OCI-LY3 (cell line): ENCODE results near the gene DPF3.

Experiments used
- H2AFZ ChIP-seq: fragments of 200-600, 300-600 bp; shearing (Covaris generic); 2 replicates; pipeline ENCODE4 v1.6.0; 2014; ENCODE audit warnings: antibody characterized with exemption, low read depth, low read length
- H3K27ac ChIP-seq: fragments of 200-600, 300-600 bp; sonication (generic); 2 replicates; pipeline ENCODE4 v1.5.1; 2014; ENCODE audit warnings: mild to moderate bottlenecking, low read length, moderate library complexity, mixed read lengths
- H3K27me3 ChIP-seq: fragments of 200-600, 300-600 bp; sonication (generic); 2 replicates; pipeline ENCODE4 v1.6.1; 2014; ENCODE audit warnings: low read depth, low read length, mixed read lengths
- H3K36me3 ChIP-seq: fragments of 200-600, 300-600 bp; sonication (generic); replicated peaks from 2 replicates; pipeline ENCODE3; 2014; ENCODE audit warnings: low read depth, low read length, mixed read lengths
- H3K4me1 ChIP-seq: fragments of 300-600, 200-600 bp; sonication (generic); 2 replicates; pipeline ENCODE4 v1.6.1; 2014; ENCODE audit warnings: low read length, mixed read lengths
- H3K4me2 ChIP-seq: fragments of 200-600, 300-600 bp; sonication (generic); 2 replicates; pipeline ENCODE4 v1.6.1; 2014; ENCODE audit warnings: low read length, mixed read lengths
- H3K4me3 ChIP-seq: fragments of 300-600, 200-600 bp; sonication (generic); 2 replicates; pipeline ENCODE4 v1.5.1; 2014; ENCODE audit warnings: antibody characterized with exemption, mild to moderate bottlenecking, low read length, moderate library complexity
- H3K79me2 ChIP-seq: fragments of 300-600, 200-600 bp; shearing (Covaris generic); 2 replicates; pipeline ENCODE4 v1.6.1; 2014; ENCODE audit warnings: mild to moderate bottlenecking, low read length, mixed read lengths
- H3K9ac ChIP-seq: fragments of 300-600, 200-600 bp; shearing (Covaris generic); 2 replicates; pipeline ENCODE4 v1.6.0; 2014; ENCODE audit warnings: mild to moderate bottlenecking, low read length, moderate library complexity
- H3K9me3 ChIP-seq: fragments of 200-600, 300-600 bp; shearing (Covaris generic); 2 replicates; pipeline ENCODE4 v1.6.1; 2014; ENCODE audit warnings: low read length, mixed read lengths; ENCODE audit not compliant: insufficient read depth
- H4K20me1 ChIP-seq: fragments of 200-600, 300-600 bp; sonication (generic); 2 replicates; pipeline ENCODE4 v1.6.1; 2016; ENCODE audit warnings: low read length, mixed read lengths; ENCODE audit not compliant: insufficient read depth
- EZH2phosphoT487 ChIP-seq: fragments of 200-600 bp; shearing (Covaris generic); IDR thresholded peaks from 2 replicates; pipeline ENCODE4 v1.6.1; 2018; ENCODE audit warnings: antibody characterized with exemption, mixed run types, low read depth
- TF ChIP-seq, protein P1 (sequence below): fragments of 200-600, 300-600 bp; sonication (generic); IDR thresholded peaks from 2 replicates; pipeline ENCODE4 v1.5.1; 2014; ENCODE audit warnings: antibody characterized with exemption, low read length, low read depth

DPF3 gene

DNA sequence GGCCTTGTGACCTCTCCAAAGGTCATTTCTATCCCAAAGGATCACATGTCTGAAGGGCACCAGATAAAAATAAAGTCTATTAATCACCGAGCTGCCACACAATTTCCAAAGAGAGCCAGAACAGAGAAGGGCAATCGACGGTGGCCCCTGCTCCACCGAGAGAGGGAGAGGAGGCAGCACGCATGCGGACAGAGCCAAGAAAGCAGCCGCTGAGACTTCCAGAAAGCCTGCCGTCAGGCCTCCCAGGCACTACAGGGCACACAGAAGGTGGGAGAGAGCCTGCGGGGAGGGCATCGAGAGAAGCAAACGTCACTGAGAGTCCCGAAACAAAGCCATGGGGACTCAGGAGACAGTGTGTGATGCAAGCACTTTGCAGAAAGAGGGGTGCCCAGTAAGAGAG is 182.0 kb downstream of the DPF3 start:
- no peak overlapping the region for H3K4me3 ChIP-seq
- H3K4me1 ChIP-seq = no peaks in the 10 kb centered on the region
- no peak for TF ChIP-seq EZH2phosphoT487
- TF ChIP-seq, protein P1, sequence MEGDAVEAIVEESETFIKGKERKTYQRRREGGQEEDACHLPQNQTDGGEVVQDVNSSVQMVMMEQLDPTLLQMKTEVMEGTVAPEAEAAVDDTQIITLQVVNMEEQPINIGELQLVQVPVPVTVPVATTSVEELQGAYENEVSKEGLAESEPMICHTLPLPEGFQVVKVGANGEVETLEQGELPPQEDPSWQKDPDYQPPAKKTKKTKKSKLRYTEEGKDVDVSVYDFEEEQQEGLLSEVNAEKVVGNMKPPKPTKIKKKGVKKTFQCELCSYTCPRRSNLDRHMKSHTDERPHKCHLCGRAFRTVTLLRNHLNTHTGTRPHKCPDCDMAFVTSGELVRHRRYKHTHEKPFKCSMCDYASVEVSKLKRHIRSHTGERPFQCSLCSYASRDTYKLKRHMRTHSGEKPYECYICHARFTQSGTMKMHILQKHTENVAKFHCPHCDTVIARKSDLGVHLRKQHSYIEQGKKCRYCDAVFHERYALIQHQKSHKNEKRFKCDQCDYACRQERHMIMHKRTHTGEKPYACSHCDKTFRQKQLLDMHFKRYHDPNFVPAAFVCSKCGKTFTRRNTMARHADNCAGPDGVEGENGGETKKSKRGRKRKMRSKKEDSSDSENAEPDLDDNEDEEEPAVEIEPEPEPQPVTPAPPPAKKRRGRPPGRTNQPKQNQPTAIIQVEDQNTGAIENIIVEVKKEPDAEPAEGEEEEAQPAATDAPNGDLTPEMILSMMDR = no peak
- H3K27ac ChIP-seq = no peak overlapping the region
- H3K79me2 ChIP-seq = no peaks in the 10 kb centered on the region
- no peak overlapping the region for H3K4me2 ChIP-seq
- no peaks in the 10 kb centered on the region for H3K27me3 ChIP-seq
- no peaks in the 10 kb centered on the region for H3K9me3 ChIP-seq
- H4K20me1 ChIP-seq = no peaks in the 10 kb centered on the region
- no peaks in the 10 kb centered on the region for H3K36me3 ChIP-seq
- H2AFZ ChIP-seq = no peak overlapping the region
- no peak overlapping the region for H3K9ac ChIP-seq

DNA sequence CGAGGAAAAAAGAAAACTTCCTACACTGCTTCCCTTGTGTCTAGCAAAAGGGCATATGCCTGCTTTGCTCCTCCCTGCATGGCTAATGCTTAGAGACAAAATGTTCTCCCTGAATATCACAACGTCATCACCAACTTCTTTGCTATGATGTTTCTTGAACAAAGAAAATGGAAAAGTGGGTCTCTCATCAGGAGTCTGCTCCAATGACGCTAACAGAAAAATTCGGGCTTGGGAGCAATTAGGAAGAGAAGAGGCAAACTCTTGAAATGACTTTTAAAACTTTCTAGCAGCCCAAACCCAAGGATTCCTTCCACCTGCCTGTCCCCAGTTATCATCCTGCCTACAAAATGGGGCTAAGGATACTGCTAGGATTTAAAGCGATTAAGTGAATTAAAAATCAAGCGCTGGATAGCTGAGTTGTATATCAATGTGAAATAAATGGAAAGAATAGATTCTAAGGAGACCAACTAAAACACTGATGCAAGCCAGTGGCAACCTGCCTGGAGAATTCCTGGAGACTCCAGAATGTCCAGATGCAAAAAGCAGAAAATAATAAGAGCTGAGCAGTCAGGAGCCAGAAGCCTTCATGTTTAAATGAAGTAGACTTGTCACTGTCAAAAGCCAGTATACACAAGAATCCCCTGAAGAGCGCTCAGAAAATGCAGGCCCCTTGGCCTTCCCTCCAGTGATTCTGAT is 183.8 kb downstream of the DPF3 start:
- no peaks in the 10 kb centered on the region for H3K27me3 ChIP-seq
- no peak overlapping the region for H2AFZ ChIP-seq
- H4K20me1 ChIP-seq = no peaks in the 10 kb centered on the region
- H3K36me3 ChIP-seq = no peaks in the 10 kb centered on the region
- no peaks in the 10 kb centered on the region for H3K9me3 ChIP-seq
- H3K4me3 ChIP-seq = no peak overlapping the region
- no peaks in the 10 kb centered on the region for H3K79me2 ChIP-seq
- no peak for TF ChIP-seq EZH2phosphoT487
- TF ChIP-seq, protein P1 = no peak
- no peak overlapping the region for H3K27ac ChIP-seq
- no peaks in the 10 kb centered on the region for H3K4me1 ChIP-seq
- H3K9ac ChIP-seq = no peak overlapping the region
- no peak overlapping the region for H3K4me2 ChIP-seq

DNA sequence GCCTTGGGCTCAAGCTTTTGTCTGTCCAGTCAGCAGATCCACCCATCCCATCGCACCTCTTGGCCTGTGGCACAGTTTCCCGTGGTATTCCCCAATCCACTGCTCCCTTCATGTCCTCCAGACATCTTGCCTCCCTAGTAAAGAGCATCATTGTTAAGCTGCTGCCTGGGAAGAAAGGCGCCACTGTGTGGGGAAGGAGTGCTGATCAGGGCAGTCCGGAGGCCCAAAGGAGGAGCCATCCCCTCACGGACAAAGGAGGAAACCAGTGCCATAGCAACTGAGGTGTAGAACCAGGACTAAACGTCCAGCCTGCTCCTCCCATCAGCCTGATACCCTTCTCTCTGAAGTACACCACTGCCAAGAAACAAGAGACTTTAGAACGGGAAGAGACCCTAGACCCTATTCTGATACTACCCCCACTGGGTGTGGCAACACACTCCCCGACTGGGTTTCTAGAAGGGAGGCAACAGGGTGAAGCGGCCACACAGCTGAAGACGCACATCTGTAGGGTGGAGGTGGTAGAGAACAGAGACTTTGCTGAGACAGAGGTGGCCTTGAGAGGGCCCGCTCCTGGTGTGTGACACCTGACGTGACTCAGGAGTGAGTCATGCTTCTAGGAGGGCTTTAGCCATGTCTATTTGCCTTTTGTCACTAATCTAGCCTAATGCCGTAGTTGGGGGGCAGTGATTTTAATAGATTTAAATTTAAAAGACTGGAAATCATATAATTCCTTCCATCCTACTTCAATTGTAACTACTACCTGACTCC is 185.0 kb downstream of the DPF3 start:
- no peak overlapping the region for H3K27ac ChIP-seq
- no peaks in the 10 kb centered on the region for H3K36me3 ChIP-seq
- no peaks in the 10 kb centered on the region for H3K27me3 ChIP-seq
- no peaks in the 10 kb centered on the region for H3K4me1 ChIP-seq
- no peak overlapping the region for H3K4me2 ChIP-seq
- no peaks in the 10 kb centered on the region for H4K20me1 ChIP-seq
- no peak overlapping the region for H3K9ac ChIP-seq
- no peak for TF ChIP-seq EZH2phosphoT487
- TF ChIP-seq, protein P1 = no peak
- H3K79me2 ChIP-seq = no peaks in the 10 kb centered on the region
- H3K9me3 ChIP-seq = no peaks in the 10 kb centered on the region
- H2AFZ ChIP-seq = no peak overlapping the region
- no peak overlapping the region for H3K4me3 ChIP-seq

- no peaks in the 10 kb centered on the region for H3K9me3 ChIP-seq
- H3K27ac ChIP-seq = no peak overlapping the region
- no peak overlapping the region for H3K4me2 ChIP-seq
- no peaks in the 10 kb centered on the region for H3K27me3 ChIP-seq
- H3K4me1 ChIP-seq = no peaks in the 10 kb centered on the region
- H4K20me1 ChIP-seq = no peaks in the 10 kb centered on the region
- no peaks in the 10 kb centered on the region for H3K36me3 ChIP-seq
- H2AFZ ChIP-seq = no peak overlapping the region
- TF ChIP-seq EZH2phosphoT487 = no peak
- TF ChIP-seq, protein P1 = no peak
- H3K4me3 ChIP-seq = no peak overlapping the region
- no peak overlapping the region for H3K9ac ChIP-seq
- H3K79me2 ChIP-seq = no peaks in the 10 kb centered on the region
These were observed 185.7 kb downstream of the DPF3 start for GRCh38 chr14:72708222-72708621.
